ENCODE data around the gene MTHFSD. TPM values are rescaled to one million over a fixed set of nuclear protein-coding genes. Genes with fewer than 3 reads are reported as not detected.

Gene MTHFSD
- total RNA-seq: 10 to 100 TPM; 17.1 to 19.3 TPM

- ATAC-seq (replicated peaks): peak; percentile 93
- H3K36me3 Mint-ChIP-seq (ENCODE audit: low read depth): peaks cover 38% of the 10 kb centered on the region
- peaks cover 8% of the 10 kb centered on the region for H3K27me3 Mint-ChIP-seq
- no peaks in the 10 kb centered on the region for H3K9me3 Mint-ChIP-seq
- H3K27ac Mint-ChIP-seq: peak within 1 kb of the TSS; percentile 97
- no peaks in the 10 kb centered on the region for H3K4me1 Mint-ChIP-seq
- H3K4me3 Mint-ChIP-seq: peak within 1 kb of the TSS; percentile 89
Observed at GRCh38 chr16:86554917-86555703, at the start of gene MTHFSD. Gene MTHFSD, minus strand, starts transcription at chr16:86555235. Its CDS starts 51 bp downstream, at chr16:86555184.

GRCh38 chr16:86604436-86605193, 49.6 kb upstream of the MTHFSD start:
- ATAC-seq (replicated peaks): peak; percentile 99

GRCh38 chr16:86602521-86602920, 47.5 kb upstream of the MTHFSD start:
- Mint-ChIP-seq H3K27ac (no peak overlapping the region), H3K36me3 (ENCODE audit: low read depth) (no peaks in the 10 kb centered on the region), H3K9me3 (no peaks in the 10 kb centered on the region), H3K4me1 (no peaks in the 10 kb centered on the region), H3K27me3 (peaks cover 18% of the 10 kb centered on the region), H3K4me3 (no peak overlapping the region)
- no peak for ATAC-seq (replicated peaks)

More at GRCh38 chr16:86604436-86605193, 49.6 kb upstream of the MTHFSD start:
- peaks cover 6% of the 10 kb centered on the region for H3K27me3 Mint-ChIP-seq
- no peaks in the 10 kb centered on the region for H3K4me1 Mint-ChIP-seq
- peak overlapping the region; percentile 45 for H3K27ac Mint-ChIP-seq
- no peaks in the 10 kb centered on the region for H3K36me3 Mint-ChIP-seq (ENCODE audit: low read depth)
- H3K9me3 Mint-ChIP-seq: no peaks in the 10 kb centered on the region
- peak overlapping the region; percentile 75 for H3K4me3 Mint-ChIP-seq

- ATAC-seq (replicated peaks): no peak
- Mint-ChIP-seq H3K36me3 (ENCODE audit: low read depth) (no peaks in the 10 kb centered on the region), H3K4me1 (no peaks in the 10 kb centered on the region), H3K9me3 (no peaks in the 10 kb centered on the region), H3K4me3 (no peak overlapping the region), H3K27ac (no peak overlapping the region), H3K27me3 (peaks cover 18% of the 10 kb centered on the region)
Observed at GRCh38 chr16:86601356-86601755, 46.3 kb upstream of the MTHFSD start.

GRCh38 chr16:86598607-86599565, 43.9 kb upstream of the MTHFSD start:
- no peak for ATAC-seq (replicated peaks)
- Mint-ChIP-seq H3K27me3 (peaks cover 18% of the 10 kb centered on the region), H3K36me3 (ENCODE audit: low read depth) (no peaks in the 10 kb centered on the region), H3K27ac (no peak overlapping the region), H3K4me1 (no peaks in the 10 kb centered on the region), H3K9me3 (no peaks in the 10 kb centered on the region), H3K4me3 (no peak overlapping the region)

- peaks cover 24% of the 10 kb centered on the region for H3K27me3 Mint-ChIP-seq
- H3K27ac Mint-ChIP-seq: no peak overlapping the region
- no peaks in the 10 kb centered on the region for H3K4me1 Mint-ChIP-seq
- H3K4me3 Mint-ChIP-seq: no peak overlapping the region
- no peaks in the 10 kb centered on the region for H3K36me3 Mint-ChIP-seq (ENCODE audit: low read depth)
- H3K9me3 Mint-ChIP-seq: no peaks in the 10 kb centered on the region
- ATAC-seq (replicated peaks): no peak
Observed at GRCh38 chr16:86597880-86598606, 43.0 kb upstream of the MTHFSD start.

GRCh38 chr16:86597126-86597879, 42.3 kb upstream of the MTHFSD start:
- H3K9me3 Mint-ChIP-seq: no peaks in the 10 kb centered on the region
- H3K27me3 Mint-ChIP-seq: peaks cover 27% of the 10 kb centered on the region
- no peaks in the 10 kb centered on the region for H3K36me3 Mint-ChIP-seq (ENCODE audit: low read depth)
- H3K4me1 Mint-ChIP-seq: no peaks in the 10 kb centered on the region
- ATAC-seq (replicated peaks): no peak
- H3K27ac Mint-ChIP-seq: no peak overlapping the region
- H3K4me3 Mint-ChIP-seq: no peak overlapping the region

- H3K4me3 Mint-ChIP-seq: no peak overlapping the region
- peaks cover 27% of the 10 kb centered on the region for H3K27me3 Mint-ChIP-seq
- no peaks in the 10 kb centered on the region for H3K4me1 Mint-ChIP-seq
- ATAC-seq (replicated peaks): no peak
- no peak overlapping the region for H3K27ac Mint-ChIP-seq
- no peaks in the 10 kb centered on the region for H3K9me3 Mint-ChIP-seq
- H3K36me3 Mint-ChIP-seq (ENCODE audit: low read depth): no peaks in the 10 kb centered on the region
Observed at GRCh38 chr16:86595983-86596605, 41.1 kb upstream of the MTHFSD start.

- H3K4me3 Mint-ChIP-seq: no peak overlapping the region
- H3K4me1 Mint-ChIP-seq: no peaks in the 10 kb centered on the region
- peaks cover 27% of the 10 kb centered on the region for H3K27me3 Mint-ChIP-seq
- no peaks in the 10 kb centered on the region for H3K36me3 Mint-ChIP-seq (ENCODE audit: low read depth)
- H3K27ac Mint-ChIP-seq: no peak overlapping the region
- no peak for ATAC-seq (replicated peaks)
- no peaks in the 10 kb centered on the region for H3K9me3 Mint-ChIP-seq
Observed at GRCh38 chr16:86594721-86595120, 39.7 kb upstream of the MTHFSD start.

GRCh38 chr16:86593913-86594620, 39.0 kb upstream of the MTHFSD start:
- Mint-ChIP-seq H3K4me3 (no peak overlapping the region), H3K4me1 (no peaks in the 10 kb centered on the region), H3K36me3 (ENCODE audit: low read depth) (no peaks in the 10 kb centered on the region), H3K27ac (no peak overlapping the region), H3K27me3 (peaks cover 27% of the 10 kb centered on the region), H3K9me3 (no peaks in the 10 kb centered on the region)
- no peak for ATAC-seq (replicated peaks)

- Mint-ChIP-seq H3K27me3 (peaks cover 19% of the 10 kb centered on the region), H3K9me3 (no peaks in the 10 kb centered on the region), H3K36me3 (ENCODE audit: low read depth) (no peaks in the 10 kb centered on the region), H3K4me3 (no peak overlapping the region), H3K27ac (no peak overlapping the region), H3K4me1 (no peaks in the 10 kb centered on the region)
- ATAC-seq (replicated peaks): no peak
Observed at GRCh38 chr16:86591270-86591669, 36.2 kb upstream of the MTHFSD start.

GRCh38 chr16:86590501-86591144, 35.6 kb upstream of the MTHFSD start:
- no peaks in the 10 kb centered on the region for H3K4me1 Mint-ChIP-seq
- ATAC-seq (replicated peaks): no peak
- H3K9me3 Mint-ChIP-seq: no peaks in the 10 kb centered on the region
- no peak overlapping the region for H3K4me3 Mint-ChIP-seq
- H3K27ac Mint-ChIP-seq: no peak overlapping the region
- no peaks in the 10 kb centered on the region for H3K36me3 Mint-ChIP-seq (ENCODE audit: low read depth)
- peaks cover 19% of the 10 kb centered on the region for H3K27me3 Mint-ChIP-seq
